A673 (cell line): ENCODE measurements around the gene APOA1.
"Not testable (repeated sequence)": the region's sequence is repeated elsewhere in the genome, so short reads cannot be mapped to it uniquely, and the experiment has no call there.

Experiments used
- CTCF ChIP-seq: fragments of 300-800, 200-600 bp; sonication (generic); conservative IDR thresholded peaks from 2 replicates; pipeline ENCODE4 v1.5.1; 2017; ENCODE audit warnings: low read depth, mild to moderate bottlenecking, antibody characterized with exemption, low read length, moderate library complexity, mixed read lengths
- EZH2 ChIP-seq: fragments of 200-600 bp; sonication (generic); IDR thresholded peaks from 2 replicates; pipeline ENCODE4 v1.6.1; 2017; ENCODE audit warnings: borderline replicate concordance, low read depth, mild to moderate bottlenecking, mixed read lengths, antibody characterized with exemption, low read length; ENCODE audit not compliant: poor library complexity, severe bottlenecking

DNA sequence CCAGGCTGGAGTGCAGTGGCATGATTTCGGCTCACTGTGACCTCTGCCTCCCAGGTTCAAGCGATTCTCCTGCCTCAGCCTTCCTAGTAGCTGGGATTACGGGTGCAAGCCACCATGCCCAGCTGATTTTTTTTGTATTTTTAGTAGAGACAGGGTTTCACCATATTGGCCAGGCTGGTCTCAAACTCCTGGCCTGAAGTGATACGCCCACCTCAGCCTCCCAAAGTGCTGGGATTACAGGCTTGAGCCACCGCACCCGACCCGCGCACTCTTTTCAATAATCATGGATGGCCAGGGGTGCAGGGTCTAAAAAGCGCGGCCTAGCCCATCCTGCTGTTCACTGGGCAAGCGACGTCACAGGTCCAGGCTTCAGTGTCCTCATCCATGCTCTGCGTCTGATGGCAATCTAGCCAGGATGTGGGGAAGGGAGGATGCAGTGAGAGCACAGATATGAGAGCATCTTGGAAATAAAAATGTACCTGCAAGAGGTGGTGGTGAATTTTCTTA is 2.8 kb downstream of the APOA1 start:
- TF ChIP-seq CTCF, EZH2: not testable (repeated sequence)
